Dedifferentiated amniotic fluid mesenchymal stem cell (primary cell): ENCODE measurements around the gene DOP1B.
"Not testable (repeated sequence)": the region's sequence is repeated elsewhere in the genome, so short reads cannot be mapped to it uniquely, and the experiment has no call there.

ENCODE experiments used
- DNase-seq: peaks from one replicate; pipeline ENCODE4 v3.0.0-alpha.2; 2016; ENCODE audit errors: extremely low spot score

DOP1B gene

GRCh38 chr21:36171336-36171735 lies 14.7 kb downstream of the DOP1B start:
- DNase-seq = no peak

GRCh38 chr21:36171741-36172331 lies 15.2 kb downstream of the DOP1B start:
- DNase-seq = no peak

GRCh38 chr21:36174780-36175179 lies 18.2 kb downstream of the DOP1B start:
- no peak for DNase-seq

- no peak for DNase-seq
Measured at GRCh38 chr21:36175771-36176565, 19.3 kb downstream of the DOP1B start.

GRCh38 chr21:36178349-36178748 lies 21.7 kb downstream of the DOP1B start:
- DNase-seq = no peak

- no peak for DNase-seq
Measured at GRCh38 chr21:36179145-36179544, 22.5 kb downstream of the DOP1B start.

GRCh38 chr21:36180963-36181362 lies 24.3 kb downstream of the DOP1B start:
- no peak for DNase-seq

- no peak for DNase-seq
Measured at GRCh38 chr21:36183144-36183795, 26.6 kb downstream of the DOP1B start.

GRCh38 chr21:36184545-36184944 lies 27.9 kb downstream of the DOP1B start:
- DNase-seq = no peak

- no peak for DNase-seq
Measured at GRCh38 chr21:36185523-36185922, 28.9 kb downstream of the DOP1B start.

- DNase-seq = no peak
Measured at GRCh38 chr21:36186081-36186480, 29.5 kb downstream of the DOP1B start.

- no peak for DNase-seq
Measured at GRCh38 chr21:36186506-36187399, 30.1 kb downstream of the DOP1B start.

- DNase-seq = no peak
Measured at GRCh38 chr21:36188081-36188681, 31.6 kb downstream of the DOP1B start.

GRCh38 chr21:36188937-36189336 lies 32.3 kb downstream of the DOP1B start:
- DNase-seq = no peak

- DNase-seq = no peak
Measured at GRCh38 chr21:36190736-36191135, 34.1 kb downstream of the DOP1B start.

- DNase-seq = no peak
Measured at GRCh38 chr21:36193200-36193599, 36.6 kb downstream of the DOP1B start.

- DNase-seq = no peak
Measured at GRCh38 chr21:36194024-36194423, 37.4 kb downstream of the DOP1B start.

GRCh38 chr21:36195613-36196012 lies 39.0 kb downstream of the DOP1B start:
- DNase-seq = no peak

- DNase-seq = no peak
Measured at GRCh38 chr21:36199021-36199420, 42.4 kb downstream of the DOP1B start.

GRCh38 chr21:36199575-36199974 lies 43.0 kb downstream of the DOP1B start:
- DNase-seq = not testable (repeated sequence)

GRCh38 chr21:36200081-36200561 lies 43.5 kb downstream of the DOP1B start:
- DNase-seq = no peak
